Large intestine (tissue), 3 donors: ENCODE results near the gene ITGB7. TPM values are rescaled to one million over a fixed set of nuclear protein-coding genes. Genes with fewer than 3 reads are reported as not detected.

ENCODE experiments used
- DNase-seq, 2 donors: peaks; one replicate each; pipeline versions ENCODE4 v3.0.0 to v3.0.0-alpha.2; 2013
- H3K27ac ChIP-seq: one replicate; pipeline ENCODE4 v1.5.1; 2013; ENCODE audit warnings: low read length
- H3K27me3 ChIP-seq: 2 replicates; pipeline ENCODE4 v1.6.1; 2013; ENCODE audit warnings: low read length; ENCODE audit not compliant: control insufficient read depth, insufficient read depth
- H3K36me3 ChIP-seq: 2 replicates; pipeline ENCODE4 v1.6.1; 2013; ENCODE audit warnings: low read length; ENCODE audit not compliant: control insufficient read depth, insufficient read depth
- H3K4me1 ChIP-seq: one replicate; pipeline ENCODE4 v1.6.1; 2013; ENCODE audit warnings: low read length; ENCODE audit not compliant: control insufficient read depth, insufficient read depth
- H3K4me3 ChIP-seq: one replicate; pipeline ENCODE4 v1.5.1; 2013; ENCODE audit warnings: low read length
- H3K9me3 ChIP-seq: one replicate; pipeline ENCODE4 v1.6.1; 2013; ENCODE audit warnings: mild to moderate bottlenecking, low read depth, low read length, moderate library complexity; ENCODE audit not compliant: control insufficient read depth
- WGBS: methylation state at CpG from one replicate; pipeline ENCODE4 v1.1.5; 2013; ENCODE audit warnings: low lambda C conversion rate; ENCODE audit not compliant: insufficient coverage; 5-methylcytosine and 5-hydroxymethylcytosine counted together
- polyA plus RNA-seq: library from polyadenylated mRNA; unstranded; fragments of 120-200 nt; gene quantifications from one replicate; pipeline ENCODE4 v1.2.1, GENCODE V29; 2013

ITGB7 gene
- polyA plus RNA-seq, 1 donor = 9.5 TPM

- Histone ChIP-seq H3K9me3 (no peaks in the 10 kb centered on the region), H3K27me3 (peaks cover 46% of the 10 kb centered on the region), H3K36me3 (no peaks in the 10 kb centered on the region), H3K4me3 (no peak overlapping the region), H3K4me1 (peaks cover 24% of the 10 kb centered on the region), H3K27ac (no peak overlapping the region)
- WGBS = 80% methylated on average over 2 of the region's 10 CpGs
- no peak for DNase-seq
These were observed 23.2 kb upstream of the ITGB7 start for GRCh38 chr12:53230108-53230845.

GRCh38 chr12:53229454-53229853 is 22.4 kb upstream of the ITGB7 start:
- Histone ChIP-seq H3K27me3 (peaks cover 42% of the 10 kb centered on the region), H3K9me3 (no peaks in the 10 kb centered on the region), H3K4me3 (no peak overlapping the region), H3K4me1 (peaks cover 25% of the 10 kb centered on the region), H3K36me3 (no peaks in the 10 kb centered on the region), H3K27ac (no peak overlapping the region)
- no peak for DNase-seq
- WGBS = no CpG with 5 or more reads among the region's 2 CpGs

GRCh38 chr12:53227836-53228235 is 20.8 kb upstream of the ITGB7 start:
- H3K27ac ChIP-seq = no peak overlapping the region
- peaks cover 25% of the 10 kb centered on the region for H3K4me1 ChIP-seq
- H3K36me3 ChIP-seq = no peaks in the 10 kb centered on the region
- peaks cover 27% of the 10 kb centered on the region for H3K27me3 ChIP-seq
- no peaks in the 10 kb centered on the region for H3K9me3 ChIP-seq
- no CpG with 5 or more reads among the region's 1 CpG for WGBS
- DNase-seq = no peak
- no peak overlapping the region for H3K4me3 ChIP-seq

- Histone ChIP-seq H3K27ac (no peak overlapping the region), H3K4me3 (no peak overlapping the region), H3K9me3 (no peaks in the 10 kb centered on the region), H3K27me3 (peaks cover 22% of the 10 kb centered on the region), H3K4me1 (peaks cover 25% of the 10 kb centered on the region), H3K36me3 (no peaks in the 10 kb centered on the region)
- DNase-seq = no peak
- no CpG with 5 or more reads among the region's 11 CpGs for WGBS
These were observed 20.3 kb upstream of the ITGB7 start for GRCh38 chr12:53227341-53227740.

- peaks cover 20% of the 10 kb centered on the region for H3K27me3 ChIP-seq
- no CpG with 5 or more reads among the region's 4 CpGs for WGBS
- no peak overlapping the region for H3K4me3 ChIP-seq
- no peaks in the 10 kb centered on the region for H3K9me3 ChIP-seq
- no peak for DNase-seq
- H3K4me1 ChIP-seq = peaks cover 30% of the 10 kb centered on the region
- no peaks in the 10 kb centered on the region for H3K36me3 ChIP-seq
- H3K27ac ChIP-seq = no peak overlapping the region
These were observed 19.8 kb upstream of the ITGB7 start for GRCh38 chr12:53226815-53227214.

GRCh38 chr12:53225635-53226424 is 18.8 kb upstream of the ITGB7 start:
- 100% methylated on average over 1 of the region's 10 CpGs for WGBS
- H3K27ac ChIP-seq = no peak overlapping the region
- H3K27me3 ChIP-seq = peaks cover 10% of the 10 kb centered on the region
- DNase-seq = no peak
- H3K4me3 ChIP-seq = no peak overlapping the region
- no peaks in the 10 kb centered on the region for H3K9me3 ChIP-seq
- no peaks in the 10 kb centered on the region for H3K36me3 ChIP-seq
- peaks cover 30% of the 10 kb centered on the region for H3K4me1 ChIP-seq

- no peak for DNase-seq
- peaks cover 3% of the 10 kb centered on the region for H3K27me3 ChIP-seq
- no peak overlapping the region for H3K4me3 ChIP-seq
- no peaks in the 10 kb centered on the region for H3K36me3 ChIP-seq
- WGBS = 62% methylated on average over 5 of the region's 10 CpGs
- H3K9me3 ChIP-seq = peaks cover 2% of the 10 kb centered on the region
- H3K4me1 ChIP-seq = peaks cover 30% of the 10 kb centered on the region
- H3K27ac ChIP-seq = no peak overlapping the region
These were observed 18.0 kb upstream of the ITGB7 start for GRCh38 chr12:53224897-53225634.

GRCh38 chr12:53224061-53224896 is 17.2 kb upstream of the ITGB7 start:
- H3K9me3 ChIP-seq = peaks cover 2% of the 10 kb centered on the region
- H3K4me3 ChIP-seq = no peak overlapping the region
- no peak for DNase-seq
- WGBS = no CpG with 5 or more reads among the region's 11 CpGs
- peaks cover 3% of the 10 kb centered on the region for H3K27me3 ChIP-seq
- no peaks in the 10 kb centered on the region for H3K36me3 ChIP-seq
- peaks cover 35% of the 10 kb centered on the region for H3K4me1 ChIP-seq
- peak overlapping the region; percentile 43 for H3K27ac ChIP-seq

- Histone ChIP-seq H3K36me3 (no peaks in the 10 kb centered on the region), H3K9me3 (peaks cover 2% of the 10 kb centered on the region), H3K4me1 (peaks cover 38% of the 10 kb centered on the region), H3K4me3 (no peak overlapping the region), H3K27me3 (no peaks in the 10 kb centered on the region), H3K27ac (peak overlapping the region; percentile 97)
- DNase-seq = no peak
- no CpG with 5 or more reads among the region's 16 CpGs for WGBS
These were observed 16.5 kb upstream of the ITGB7 start for GRCh38 chr12:53223389-53224060.
